A673 (cell line): ENCODE results near the gene TMEM106C. TPM values are rescaled to one million over a fixed set of nuclear protein-coding genes. Genes with fewer than 3 reads are reported as not detected.

Experiments used
- BruUV-seq: library from RNA; stranded (reverse); fragments of 400-500 nt; replicated peaks from 2 replicates; lab custom pipeline; 2021; lab: Mats Ljungman, UMichigan
- CTCF ChIA-PET: fragments of 300-600 bp; sonication (Branson Sonifier 250); formaldehyde crosslinking; loops from one replicate; lab custom pipeline; 2022; ENCODE audit warnings: antibody characterized with exemption; lab: Charles Lee
- POLR2A ChIA-PET: fragments of 300-600 bp; sonication (Branson Sonifier 250); formaldehyde crosslinking; loops from one replicate; lab custom pipeline; 2022; ENCODE audit warnings: antibody characterized with exemption; ENCODE audit not compliant: low non-redundant PET; lab: Charles Lee
- DNase-seq: peaks from one replicate; pipeline ENCODE4 v3.0.0-alpha.2; 2015; ENCODE audit warnings: low spot score
- H3K27ac ChIP-seq: fragments of 200-600 bp; sonication (generic); 2 replicates; pipeline ENCODE4 v1.5.1; 2016; ENCODE audit warnings: mixed run types, low read depth, mild to moderate bottlenecking, mixed read lengths, antibody characterized with exemption, low read length; ENCODE audit not compliant: poor library complexity, severe bottlenecking
- H3K27me3 ChIP-seq: fragments of 200-600 bp; sonication (generic); replicated peaks from 2 replicates; pipeline ENCODE4 v1.6.1; 2017; ENCODE audit warnings: mixed run types, low read depth, mild to moderate bottlenecking, mixed read lengths, antibody characterized with exemption, low read length; ENCODE audit not compliant: insufficient read depth, poor library complexity
- H3K36me3 ChIP-seq: fragments of 200-600 bp; sonication (generic); 2 replicates; pipeline ENCODE4 v1.6.1; 2016; ENCODE audit warnings: mixed run types, mild to moderate bottlenecking, mixed read lengths, antibody characterized with exemption, low read length; ENCODE audit not compliant: insufficient read depth, poor library complexity, severe bottlenecking
- H3K4me1 ChIP-seq: fragments of 200-600 bp; sonication (generic); 2 replicates; pipeline ENCODE4 v1.6.1; 2017; ENCODE audit warnings: mixed run types, mild to moderate bottlenecking, mixed read lengths, antibody characterized with exemption, low read length; ENCODE audit not compliant: insufficient read depth, poor library complexity, severe bottlenecking
- H3K4me3 ChIP-seq: fragments of 200-600 bp; sonication (generic); 2 replicates; pipeline ENCODE4 v1.5.1; 2016; ENCODE audit warnings: low read depth, mixed run types, mild to moderate bottlenecking, mixed read lengths, low read length; ENCODE audit not compliant: poor library complexity, severe bottlenecking
- H3K9me3 ChIP-seq: fragments of 200-600 bp; sonication (generic); 2 replicates; pipeline ENCODE4 v1.6.1; 2016; ENCODE audit warnings: mixed run types, low read depth, mild to moderate bottlenecking, mixed read lengths, antibody characterized with exemption, low read length; ENCODE audit not compliant: poor library complexity, severe bottlenecking
- CTCF ChIP-seq: fragments of 300-800, 200-600 bp; sonication (generic); conservative IDR thresholded peaks from 2 replicates; pipeline ENCODE4 v1.5.1; 2017; ENCODE audit warnings: low read depth, mild to moderate bottlenecking, antibody characterized with exemption, low read length, moderate library complexity, mixed read lengths
- EZH2 ChIP-seq: fragments of 200-600 bp; sonication (generic); IDR thresholded peaks from 2 replicates; pipeline ENCODE4 v1.6.1; 2017; ENCODE audit warnings: borderline replicate concordance, low read depth, mild to moderate bottlenecking, mixed read lengths, antibody characterized with exemption, low read length; ENCODE audit not compliant: poor library complexity, severe bottlenecking
- intact Hi-C: fragments of 100-400 bp; cut with micrococcal nuclease; formaldehyde crosslinking; loops from one replicate; pipeline ENCODE4 v1.10.0; 2022; ENCODE audit not compliant: unreplicated experiment
- total RNA-seq: library from RNA; stranded (reverse); gene quantifications from 2 replicates; pipeline ENCODE4 v1.2.3, GENCODE V29; 2021

The TMEM106C gene
- total RNA-seq, 1 experiment from 2014 or later, result 182 TPM

GRCh38 chr12:47972895-47973294 is 9.5 kb downstream of the TMEM106C start:
- intact Hi-C loops, result no loop called here
- BruUV-seq, result no TSS peak
- Histone ChIP-seq H3K4me1 (no peaks in the 10 kb centered on the region), H3K4me3 (no peak overlapping the region), H3K9me3 (no peaks in the 10 kb centered on the region), H3K27ac (no peak overlapping the region), H3K36me3 (peaks cover 5% of the 10 kb centered on the region), H3K27me3 (no peaks in the 10 kb centered on the region)
- POLR2A ChIA-PET, result no interaction called here
- no peak for DNase-seq
- CTCF ChIA-PET, result no interaction called here
- TF ChIP-seq EZH2 (no peak), CTCF (no peak)

- no peaks in the 10 kb centered on the region for H3K27me3 ChIP-seq
- no peak overlapping the region for H3K27ac ChIP-seq
- no peak overlapping the region for H3K4me3 ChIP-seq
- H3K36me3 ChIP-seq, result no peaks in the 10 kb centered on the region
- H3K9me3 ChIP-seq, result no peaks in the 10 kb centered on the region
- DNase-seq, result no peak
- POLR2A ChIA-PET, result no interaction called here
- H3K4me1 ChIP-seq, result no peaks in the 10 kb centered on the region
- TF ChIP-seq EZH2 (no peak), CTCF (no peak)
- intact Hi-C loops, result no loop called here
- CTCF ChIA-PET, result interaction anchor here (0.5 kb wide), 1 partner anchor 222 kb away, joined by 3 read pairs; no protein-coding TSS in a partner anchor
- BruUV-seq, result no TSS peak
These were observed 10.5 kb downstream of the TMEM106C start for GRCh38 chr12:47973870-47974269.

GRCh38 chr12:47975036-47975620 is 11.7 kb downstream of the TMEM106C start:
- Histone ChIP-seq H3K36me3 (no peaks in the 10 kb centered on the region), H3K4me3 (no peak overlapping the region), H3K9me3 (no peaks in the 10 kb centered on the region), H3K27me3 (no peaks in the 10 kb centered on the region), H3K27ac (no peak overlapping the region), H3K4me1 (no peaks in the 10 kb centered on the region)
- DNase-seq, result no peak
- CTCF ChIA-PET, result interaction anchor here (0.6 kb wide), 1 partner anchor 113 kb away, joined by 3 read pairs; no protein-coding TSS in a partner anchor
- POLR2A ChIA-PET, result no interaction called here
- intact Hi-C loops, result no loop called here
- no peak for TF ChIP-seq CTCF
- no peak for TF ChIP-seq EZH2
- no TSS peak for BruUV-seq
